ENCODE data around the gene STT3A.

- TF ChIP-seq EZH2 (IDR thresholded peaks at IDR 0.05) (no peak), FOXP2 (optimal IDR thresholded peaks at IDR 0.05; ENCODE audit: control extremely low read depth, extremely low read length, insufficient read depth) (no peak), POLR2AphosphoS5 (IDR thresholded peaks at IDR 0.05; ENCODE audit: borderline replicate concordance, low read depth, low read length) (no peak)
Observed at GRCh38 chr11:125670172-125670571, 77.5 kb downstream of the STT3A start.

Data from SK-N-MC (cell line).